Type B pancreatic cell (in vitro differentiated cells): ENCODE measurements around the gene KIN. TPM values are rescaled to one million over a fixed set of nuclear protein-coding genes. Genes with fewer than 3 reads are reported as not detected.
"Not testable (repeated sequence)": the region's sequence is repeated elsewhere in the genome, so short reads cannot be mapped to it uniquely, and the experiment has no call there.

Source experiments
- DNase-seq: peaks from one replicate; pipeline ENCODE4 v3.0.0; 2021; ENCODE audit warnings: mixed read lengths; ENCODE audit not compliant: unreplicated experiment; ENCODE audit errors: extremely low spot score
- H3K27ac Mint-ChIP-seq: 2 replicates; pipeline ENCODE4 v1.8.0; 2021; ENCODE audit warnings: mild to moderate bottlenecking, mixed read lengths
- H3K27me3 Mint-ChIP-seq: 2 replicates; pipeline ENCODE4 v1.8.0; 2021; ENCODE audit warnings: mixed read lengths
- H3K36me3 Mint-ChIP-seq: 2 replicates; pipeline ENCODE4 v1.8.0; 2021; ENCODE audit warnings: mixed read lengths
- H3K4me1 Mint-ChIP-seq: one replicate; pipeline ENCODE4 v1.8.0; 2021; ENCODE audit warnings: mixed read lengths; ENCODE audit not compliant: unreplicated experiment
- H3K4me3 Mint-ChIP-seq: 2 replicates; pipeline ENCODE4 v1.8.0; 2021; ENCODE audit warnings: mild to moderate bottlenecking, mixed read lengths
- H3K9me3 Mint-ChIP-seq: 2 replicates; pipeline ENCODE4 v1.8.0; 2021; ENCODE audit warnings: mixed read lengths
- total RNA-seq: library from RNA; stranded (reverse); gene quantifications from 2 replicates; pipeline ENCODE4 v1.2.1, GENCODE V29; 2021; ENCODE audit warnings: low replicate concordance
- TF ChIP-seq, protein P1 (sequence below): fragments of 200-600 bp; sonication (generic); conservative IDR thresholded peaks from 2 replicates; pipeline ENCODE4 v1.5.0; 2021; ENCODE audit warnings: antibody characterized with exemption, mild to moderate bottlenecking

KIN gene
- total RNA-seq, 1 donor from 2014 or later = 14.5 TPM

DNA sequence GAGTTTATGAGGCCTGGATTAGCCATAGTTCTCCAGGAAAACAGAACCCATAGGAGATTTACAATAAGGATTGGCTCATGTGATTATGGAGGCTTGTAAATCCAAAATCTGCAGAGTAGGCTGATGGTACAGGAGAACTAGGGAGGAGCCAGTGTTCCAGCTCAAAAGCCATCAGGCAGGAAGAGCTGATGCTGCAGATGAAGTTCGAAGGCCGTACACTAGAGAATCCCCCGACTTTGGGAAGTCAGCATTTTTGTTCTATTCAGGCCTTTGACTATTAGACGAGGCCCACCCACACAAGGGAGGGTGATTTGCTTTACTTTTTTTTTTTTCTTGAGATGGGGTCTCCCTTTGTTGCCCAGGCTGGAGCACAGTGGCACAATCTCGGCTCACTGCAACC, 37.6 kb downstream of the KIN start:
- H3K36me3 Mint-ChIP-seq = peaks cover 33% of the 10 kb centered on the region
- no peaks in the 10 kb centered on the region for H3K4me1 Mint-ChIP-seq
- TF ChIP-seq, protein P1, sequence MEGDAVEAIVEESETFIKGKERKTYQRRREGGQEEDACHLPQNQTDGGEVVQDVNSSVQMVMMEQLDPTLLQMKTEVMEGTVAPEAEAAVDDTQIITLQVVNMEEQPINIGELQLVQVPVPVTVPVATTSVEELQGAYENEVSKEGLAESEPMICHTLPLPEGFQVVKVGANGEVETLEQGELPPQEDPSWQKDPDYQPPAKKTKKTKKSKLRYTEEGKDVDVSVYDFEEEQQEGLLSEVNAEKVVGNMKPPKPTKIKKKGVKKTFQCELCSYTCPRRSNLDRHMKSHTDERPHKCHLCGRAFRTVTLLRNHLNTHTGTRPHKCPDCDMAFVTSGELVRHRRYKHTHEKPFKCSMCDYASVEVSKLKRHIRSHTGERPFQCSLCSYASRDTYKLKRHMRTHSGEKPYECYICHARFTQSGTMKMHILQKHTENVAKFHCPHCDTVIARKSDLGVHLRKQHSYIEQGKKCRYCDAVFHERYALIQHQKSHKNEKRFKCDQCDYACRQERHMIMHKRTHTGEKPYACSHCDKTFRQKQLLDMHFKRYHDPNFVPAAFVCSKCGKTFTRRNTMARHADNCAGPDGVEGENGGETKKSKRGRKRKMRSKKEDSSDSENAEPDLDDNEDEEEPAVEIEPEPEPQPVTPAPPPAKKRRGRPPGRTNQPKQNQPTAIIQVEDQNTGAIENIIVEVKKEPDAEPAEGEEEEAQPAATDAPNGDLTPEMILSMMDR = no peak
- H3K27ac Mint-ChIP-seq = no peak overlapping the region
- no peak overlapping the region for H3K4me3 Mint-ChIP-seq
- no peaks in the 10 kb centered on the region for H3K9me3 Mint-ChIP-seq
- DNase-seq = no peak
- no peaks in the 10 kb centered on the region for H3K27me3 Mint-ChIP-seq

DNA sequence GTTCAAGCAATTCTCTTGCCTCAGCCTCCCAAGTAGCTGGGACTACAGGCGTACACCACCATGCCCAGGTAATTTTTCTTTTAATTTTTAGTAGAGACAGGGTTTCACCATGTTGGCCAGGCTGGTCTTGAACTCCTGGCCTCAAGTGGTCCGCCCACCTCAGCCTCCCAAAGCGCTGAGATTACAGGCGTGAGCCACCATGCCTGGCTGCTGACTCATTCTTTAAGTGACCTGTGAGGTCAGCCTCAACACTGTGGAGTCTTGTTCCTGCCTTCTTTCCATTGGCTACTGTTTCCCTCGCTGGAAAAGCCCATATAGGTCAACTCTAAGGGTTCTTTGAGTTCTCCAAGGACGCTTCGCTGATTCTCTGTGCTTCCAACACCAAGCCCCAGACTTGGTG, 39.2 kb downstream of the KIN start:
- H3K27me3 Mint-ChIP-seq, DNase-seq, H3K4me1 Mint-ChIP-seq, H3K4me3 Mint-ChIP-seq, H3K27ac Mint-ChIP-seq, H3K9me3 Mint-ChIP-seq: not testable (repeated sequence)
- peaks cover 21% of the 10 kb centered on the region for H3K36me3 Mint-ChIP-seq

DNA sequence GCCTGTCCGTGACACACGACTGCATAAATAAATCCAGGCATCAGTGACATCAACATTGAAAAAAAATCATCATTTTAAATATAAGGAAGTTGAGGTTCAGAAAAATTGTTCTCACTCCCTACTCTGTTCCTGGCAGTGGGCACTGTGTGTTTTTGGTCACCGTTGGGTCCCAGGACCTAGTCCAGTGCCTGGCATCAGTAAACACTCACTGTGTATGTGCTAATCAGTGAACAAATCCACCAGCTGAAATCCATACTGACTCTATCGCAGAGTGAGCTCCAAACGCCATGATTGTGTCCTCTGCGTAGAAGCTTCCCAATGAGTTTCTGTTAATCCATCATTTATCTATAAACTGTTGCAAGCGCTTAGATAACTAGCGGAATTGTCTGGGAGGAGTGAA, 43.5 kb downstream of the KIN start:
- H3K27ac Mint-ChIP-seq = no peak overlapping the region
- TF ChIP-seq, protein P1 = no peak
- H3K9me3 Mint-ChIP-seq = no peaks in the 10 kb centered on the region
- no peak overlapping the region for H3K4me3 Mint-ChIP-seq
- no peak for DNase-seq
- H3K27me3 Mint-ChIP-seq = no peaks in the 10 kb centered on the region
- H3K4me1 Mint-ChIP-seq = no peaks in the 10 kb centered on the region
- H3K36me3 Mint-ChIP-seq = no peaks in the 10 kb centered on the region

DNA sequence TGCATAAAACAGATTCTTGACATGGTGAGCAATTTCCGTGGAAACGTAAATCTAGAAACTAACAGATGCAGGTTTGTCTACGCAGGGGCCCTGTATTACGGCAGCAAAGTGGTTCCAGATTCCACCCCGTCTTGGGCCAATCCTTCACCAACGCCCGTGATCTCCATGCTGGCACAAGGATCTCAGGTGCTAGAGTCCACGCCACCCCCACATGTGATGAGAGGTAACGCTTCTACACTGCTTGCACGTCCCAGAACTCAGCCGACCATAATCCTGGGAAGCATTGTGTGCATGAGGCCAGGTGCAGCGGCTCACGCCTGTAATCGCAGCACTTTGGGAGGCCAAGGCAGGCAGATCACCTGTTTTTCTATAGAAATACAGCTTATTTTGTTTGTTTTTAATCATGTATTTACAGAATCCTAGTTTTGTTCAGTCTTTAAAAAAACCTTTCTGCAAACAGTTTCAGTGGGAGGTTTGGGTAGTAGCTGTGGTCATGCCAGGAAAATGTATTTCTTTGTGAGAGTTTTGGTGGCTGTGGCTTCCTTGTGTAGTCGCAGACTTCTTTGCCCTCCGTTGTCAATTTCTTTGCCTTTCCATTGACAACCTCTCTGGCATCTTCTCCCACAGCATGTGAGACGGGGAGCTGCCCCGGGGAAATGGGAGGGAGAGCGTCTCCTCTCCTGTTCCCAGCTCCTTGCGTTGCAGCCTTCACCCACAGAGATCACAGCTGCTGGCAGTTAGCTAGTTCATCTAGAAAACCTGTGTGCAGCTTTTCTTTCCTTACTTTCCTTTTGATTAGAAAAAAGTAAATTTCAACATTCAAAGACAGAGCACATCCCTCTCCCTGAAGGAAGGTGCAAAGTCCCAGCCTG, 49.0 kb downstream of the KIN start:
- TF ChIP-seq, protein P1 = no peak
- Mint-ChIP-seq H3K4me1 (no peaks in the 10 kb centered on the region), H3K9me3 (no peaks in the 10 kb centered on the region), H3K27ac (no peak overlapping the region), H3K36me3 (no peaks in the 10 kb centered on the region), H3K27me3 (peaks cover under 1% of the 10 kb centered on the region), H3K4me3 (no peak overlapping the region)
- no peak for DNase-seq

DNA sequence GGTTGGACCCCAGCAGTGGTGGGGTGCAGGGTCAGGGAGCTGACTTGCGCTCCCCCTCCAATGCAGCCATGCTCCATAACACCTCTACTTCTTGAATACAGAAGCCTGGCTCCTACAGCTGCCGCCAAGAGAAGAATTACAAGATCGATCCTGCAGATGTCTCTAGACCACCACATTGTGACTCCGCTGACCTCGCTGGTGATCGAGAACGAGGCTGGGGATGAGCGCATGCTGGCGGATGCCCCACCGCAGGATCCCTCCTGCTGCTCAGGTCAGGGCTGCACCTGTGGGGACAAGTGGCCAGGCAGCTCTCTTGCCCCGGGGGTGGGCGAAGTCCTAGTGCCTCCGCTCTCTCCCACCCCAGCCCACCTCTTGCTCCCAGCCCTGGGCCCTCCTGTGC, 53.0 kb downstream of the KIN start:
- peaks cover 8% of the 10 kb centered on the region for H3K27me3 Mint-ChIP-seq
- no peak overlapping the region for H3K4me3 Mint-ChIP-seq
- no peaks in the 10 kb centered on the region for H3K36me3 Mint-ChIP-seq

More for the DNA sequence above, 53.0 kb downstream of the KIN start:
- TF ChIP-seq, protein P1 = no peak
- Mint-ChIP-seq H3K9me3 (no peaks in the 10 kb centered on the region), H3K27ac (no peak overlapping the region), H3K4me1 (no peaks in the 10 kb centered on the region)
- no peak for DNase-seq
